GM21360 (cell line): Measurements from ENCODE around the gene LRRC59.
A peak's percentile ranks its signal among the peaks of the same experiment; 100 is the strongest.
"Not testable (repeated sequence)": the region's sequence is repeated elsewhere in the genome, so short reads cannot be mapped to it uniquely, and the experiment has no call there.

Source experiments
- ATAC-seq: cut with Tn5 transposase; IDR thresholded peaks from one replicate; pipeline ENCODE4 v1.9.1; 2021; ENCODE audit warnings: mild to moderate bottlenecking, moderate library complexity; ENCODE audit not compliant: unreplicated experiment

Gene LRRC59

DNA sequence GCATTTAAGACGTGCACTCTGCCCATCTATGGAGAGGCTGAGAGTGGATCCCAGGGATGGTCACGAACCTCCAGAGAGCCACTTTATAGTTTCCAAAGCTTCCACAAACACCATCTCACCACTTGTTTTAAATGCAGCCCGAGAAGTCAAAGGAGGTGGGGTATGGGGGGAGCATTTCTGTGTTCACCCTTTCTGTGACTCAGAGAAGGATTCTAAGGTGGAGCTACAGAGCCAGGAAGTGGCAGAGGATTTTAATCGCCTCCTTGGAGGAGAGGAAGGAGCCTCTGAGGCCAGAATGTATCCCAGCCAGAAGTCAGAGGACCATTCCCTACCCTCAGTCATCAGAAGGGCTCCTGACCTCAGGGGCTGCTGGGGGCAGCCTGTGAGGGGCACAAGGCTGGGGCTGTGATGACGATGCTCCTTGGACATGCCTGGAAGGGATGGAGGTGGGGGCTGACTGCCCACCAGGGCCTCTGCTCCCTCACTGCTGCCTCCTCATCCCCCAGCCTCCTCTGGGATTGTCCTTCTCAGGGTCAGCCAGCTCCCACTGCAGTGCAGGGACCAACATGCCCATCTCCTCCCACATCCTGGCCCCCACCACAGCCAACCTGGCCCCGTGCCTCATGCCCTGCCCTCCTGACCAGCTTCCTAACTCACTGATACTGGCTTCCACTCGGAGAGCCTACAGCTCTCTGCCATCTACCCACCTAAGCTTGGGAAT lies 48.6 kb downstream of the LRRC59 start:
- ATAC-seq, result no peak

DNA sequence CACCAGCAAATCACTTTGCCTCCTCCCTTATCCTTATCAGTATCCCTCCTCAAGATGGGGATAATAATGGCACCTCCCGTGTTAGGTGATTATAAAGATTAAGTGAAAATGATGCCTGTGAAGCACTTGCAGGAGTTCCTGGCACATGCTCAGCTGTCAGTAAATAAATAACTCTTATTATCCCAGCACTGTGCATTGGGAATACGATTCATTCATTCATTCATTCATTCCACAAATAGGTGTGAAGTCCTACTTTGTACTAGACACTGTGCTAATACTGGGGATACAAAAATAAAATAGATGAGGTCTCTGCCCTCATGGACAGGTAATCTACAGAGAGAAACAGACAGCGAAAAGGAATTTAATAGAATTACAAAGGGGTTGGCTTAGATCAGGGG lies 49.4 kb downstream of the LRRC59 start:
- no peak for ATAC-seq

DNA sequence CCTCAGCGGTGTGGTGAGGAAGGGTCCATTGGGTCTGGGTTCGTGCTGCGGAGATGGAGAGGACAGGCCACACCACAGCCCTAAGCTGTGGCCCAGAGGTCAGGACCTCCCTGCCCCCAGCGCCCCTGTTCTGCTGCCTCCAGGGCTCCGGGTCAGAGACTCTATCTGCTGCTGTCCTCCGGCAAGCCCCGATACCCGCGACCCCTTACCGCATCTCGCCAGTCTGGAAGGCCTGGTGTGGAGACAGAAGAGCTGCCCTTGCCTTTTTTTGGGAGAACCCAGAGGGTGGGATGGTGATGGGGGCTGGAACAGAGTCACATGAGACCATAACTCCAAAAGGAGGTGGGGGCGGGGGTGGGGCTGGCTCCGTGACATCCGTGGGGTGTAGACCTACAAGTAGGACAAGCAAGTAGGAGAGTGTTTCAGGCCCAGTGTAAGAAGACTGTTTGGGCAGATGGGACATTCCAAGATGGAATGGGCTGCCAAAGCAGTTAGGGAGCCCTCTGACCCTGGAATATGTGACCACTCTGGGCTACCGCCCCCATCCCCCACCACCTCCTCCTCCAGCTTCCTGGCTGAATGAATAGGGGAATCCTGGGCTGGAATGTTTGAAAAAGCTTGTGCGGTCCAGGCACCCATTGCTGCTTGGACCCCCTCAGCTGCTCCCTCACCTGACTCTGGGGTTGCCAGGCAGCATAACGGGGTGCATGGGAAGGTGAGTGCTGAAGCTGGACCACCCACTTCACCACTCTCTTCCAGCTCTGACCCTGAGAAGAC lies 50.0 kb downstream of the LRRC59 start:
- no peak for ATAC-seq

DNA sequence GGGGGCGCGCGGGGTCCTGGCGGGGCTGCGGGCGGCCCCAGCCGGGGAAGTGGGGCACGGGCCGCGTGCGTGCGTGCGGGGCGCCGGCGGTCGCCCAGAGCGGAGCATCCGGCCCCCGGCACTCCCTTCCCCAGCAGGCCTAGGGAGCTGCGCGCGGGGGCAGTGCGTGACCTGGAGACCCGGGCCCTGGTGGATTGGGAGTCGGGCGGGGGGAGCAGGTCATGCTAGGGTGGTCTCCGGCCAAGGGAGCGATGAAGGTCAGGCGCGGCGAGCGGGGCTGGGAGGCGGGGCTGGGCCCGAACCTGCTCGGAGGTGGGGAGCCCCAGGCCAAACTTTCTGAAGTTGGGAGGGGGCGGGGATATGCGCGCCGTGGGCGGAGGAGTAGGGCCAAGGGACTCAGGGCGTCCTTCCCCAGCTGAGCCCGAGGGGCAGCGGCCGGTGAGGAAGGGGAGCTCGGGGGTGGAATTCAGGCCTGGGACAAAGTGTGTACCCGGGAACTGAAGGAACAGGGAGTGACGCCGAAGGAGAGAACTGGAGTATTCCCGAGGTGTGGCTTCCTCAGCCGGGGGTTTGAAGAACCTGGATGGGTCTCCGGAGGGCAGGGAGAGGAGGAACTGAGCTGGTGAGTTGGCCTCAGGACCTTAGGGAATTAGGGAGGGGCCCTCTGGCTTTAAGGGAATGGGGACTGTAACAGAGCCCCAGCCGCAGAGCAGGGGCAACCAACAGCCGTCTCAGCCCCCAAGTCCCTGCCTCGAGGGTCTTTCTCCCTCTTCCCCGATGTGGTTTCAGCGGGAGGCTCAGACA lies 50.8 kb downstream of the LRRC59 start:
- ATAC-seq, result peak; percentile 59

DNA sequence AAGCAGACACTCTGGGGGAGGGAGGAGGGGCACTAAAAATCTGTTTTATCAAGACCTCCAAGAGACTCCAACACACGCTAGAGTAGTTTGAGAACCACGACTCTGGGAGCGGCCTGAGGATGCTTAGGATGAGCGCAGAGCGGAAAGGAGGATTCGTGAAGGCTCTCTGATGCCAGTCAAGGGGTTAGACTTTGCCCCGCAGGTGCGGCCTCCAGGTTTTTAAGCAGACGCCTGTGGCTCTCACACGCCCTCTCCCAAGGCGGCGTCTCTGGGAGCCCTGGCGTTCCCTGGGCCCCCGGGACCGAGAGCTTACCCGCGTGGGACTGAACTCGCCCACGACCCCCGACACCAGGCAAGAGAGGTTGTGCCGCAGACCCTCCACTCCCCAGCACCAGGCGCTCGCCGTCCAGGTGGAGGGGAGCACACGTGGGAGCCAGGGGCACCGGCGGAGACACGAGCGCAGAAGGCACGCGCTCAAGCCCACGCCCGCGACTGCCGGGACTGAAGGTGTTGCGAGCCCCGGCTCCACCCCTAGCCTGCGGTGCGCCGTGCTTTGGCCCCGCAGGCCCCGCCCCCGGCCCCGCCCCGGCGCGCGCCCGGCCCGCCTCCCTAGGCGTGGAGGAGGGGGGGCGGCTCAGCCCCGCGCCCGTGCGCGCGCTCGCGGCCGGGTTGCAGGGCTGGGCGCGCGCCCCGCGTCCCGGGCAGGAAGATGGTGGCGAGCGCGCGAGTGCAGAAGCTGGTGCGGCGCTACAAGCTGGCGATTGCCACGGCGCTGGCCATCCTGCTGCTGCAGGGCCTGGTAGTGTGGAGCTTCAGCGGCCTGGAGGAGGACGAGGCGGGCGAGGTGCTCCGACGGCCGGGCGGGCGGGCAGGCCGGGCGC lies 51.7 kb downstream of the LRRC59 start, which contains the start of gene XYLT2:
XYLT2 (plus strand) TSS at position 695 of the 881 bp plus-strand sequence; CDS start at position 710, 15 bp downstream.
- ATAC-seq, result peak; percentile 69

DNA sequence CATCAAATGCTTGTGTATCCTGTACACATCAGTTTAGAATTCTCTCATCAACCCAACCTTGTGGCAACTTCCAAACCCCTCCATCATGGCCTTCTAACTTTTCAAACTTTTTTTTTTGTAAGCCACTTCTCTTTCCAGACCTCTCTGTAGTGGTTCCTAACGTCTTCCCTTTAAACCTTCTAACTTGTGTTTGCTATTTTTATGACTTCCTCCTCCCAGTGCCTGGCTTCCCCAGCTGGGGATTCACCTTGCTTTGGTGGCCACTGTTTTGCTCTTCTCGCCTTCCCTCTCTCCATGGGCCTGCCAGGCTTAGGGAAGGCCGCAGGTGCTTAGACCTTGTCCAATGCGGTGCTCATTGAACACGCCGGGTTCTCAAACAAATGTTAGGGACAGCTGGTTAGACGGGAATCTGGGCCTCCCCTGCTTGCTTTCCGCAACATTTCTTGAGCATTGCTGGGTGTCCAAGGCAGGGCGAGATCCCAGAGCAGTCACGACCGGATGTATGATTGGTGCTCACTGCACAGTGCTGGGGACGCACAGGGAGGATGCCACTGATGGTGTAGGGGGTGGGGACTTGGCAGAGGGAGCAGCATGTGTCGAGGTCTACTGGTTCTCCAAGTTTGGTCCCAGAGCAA lies 52.5 kb downstream of the LRRC59 start:
- ATAC-seq, result no peak

DNA sequence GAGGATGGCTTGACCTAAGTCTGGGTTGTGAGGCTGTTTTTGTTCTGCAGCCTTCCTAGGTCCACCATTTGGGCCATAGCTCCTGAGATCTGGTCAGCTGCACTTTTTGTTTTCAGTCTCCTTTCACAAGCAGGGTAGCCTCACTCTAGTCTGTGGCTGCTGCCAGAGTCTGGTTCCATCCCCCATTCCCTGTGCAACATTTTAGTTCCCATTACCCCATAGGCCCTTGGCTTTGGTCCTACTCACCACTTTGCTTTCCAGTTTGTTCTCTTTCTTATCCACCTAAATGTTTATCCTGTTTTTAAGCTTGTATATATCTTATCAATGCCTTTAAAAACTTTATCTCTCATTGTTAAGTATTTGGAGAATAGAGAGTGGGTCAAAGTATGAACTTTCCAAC lies 57.9 kb downstream of the LRRC59 start:
- ATAC-seq, result no peak

DNA sequence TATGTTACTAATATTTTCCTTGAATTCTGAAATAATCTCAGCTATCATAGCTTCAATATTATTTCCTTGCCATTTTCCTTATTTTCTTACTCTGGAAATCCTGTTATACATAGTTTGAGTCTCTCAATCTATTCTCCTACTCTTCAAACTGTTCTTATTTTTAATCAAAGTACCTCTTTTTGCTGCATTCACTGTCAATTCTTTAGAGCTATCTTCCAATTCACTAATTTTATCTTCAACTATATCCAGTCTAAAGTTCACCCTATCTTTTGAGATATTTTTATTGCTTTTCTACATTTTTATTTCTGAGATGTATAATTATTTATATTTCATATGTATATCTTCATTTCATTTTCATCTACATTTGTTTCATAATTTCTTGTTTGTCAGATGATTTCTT lies 58.7 kb downstream of the LRRC59 start:
- ATAC-seq, result no peak

DNA sequence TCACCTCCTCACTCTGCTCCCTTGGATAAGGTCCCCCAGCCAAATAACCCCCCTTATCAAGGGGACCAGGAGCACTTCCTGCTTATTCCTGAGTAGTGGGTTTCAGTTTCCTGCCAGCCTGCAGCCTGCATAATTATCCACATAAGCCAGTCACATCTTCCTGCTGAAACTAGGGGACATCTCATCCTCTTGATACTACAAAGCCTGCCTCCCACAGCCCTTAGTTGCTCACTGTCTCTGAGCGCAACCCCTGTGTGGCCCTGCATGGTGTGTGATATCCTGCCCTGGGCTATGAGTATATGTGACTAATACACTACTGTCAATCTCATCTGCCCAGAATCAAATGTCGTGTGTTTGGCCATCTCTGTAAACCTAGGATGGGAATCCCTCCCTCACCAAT lies 59.4 kb downstream of the LRRC59 start:
- ATAC-seq, result no peak

DNA sequence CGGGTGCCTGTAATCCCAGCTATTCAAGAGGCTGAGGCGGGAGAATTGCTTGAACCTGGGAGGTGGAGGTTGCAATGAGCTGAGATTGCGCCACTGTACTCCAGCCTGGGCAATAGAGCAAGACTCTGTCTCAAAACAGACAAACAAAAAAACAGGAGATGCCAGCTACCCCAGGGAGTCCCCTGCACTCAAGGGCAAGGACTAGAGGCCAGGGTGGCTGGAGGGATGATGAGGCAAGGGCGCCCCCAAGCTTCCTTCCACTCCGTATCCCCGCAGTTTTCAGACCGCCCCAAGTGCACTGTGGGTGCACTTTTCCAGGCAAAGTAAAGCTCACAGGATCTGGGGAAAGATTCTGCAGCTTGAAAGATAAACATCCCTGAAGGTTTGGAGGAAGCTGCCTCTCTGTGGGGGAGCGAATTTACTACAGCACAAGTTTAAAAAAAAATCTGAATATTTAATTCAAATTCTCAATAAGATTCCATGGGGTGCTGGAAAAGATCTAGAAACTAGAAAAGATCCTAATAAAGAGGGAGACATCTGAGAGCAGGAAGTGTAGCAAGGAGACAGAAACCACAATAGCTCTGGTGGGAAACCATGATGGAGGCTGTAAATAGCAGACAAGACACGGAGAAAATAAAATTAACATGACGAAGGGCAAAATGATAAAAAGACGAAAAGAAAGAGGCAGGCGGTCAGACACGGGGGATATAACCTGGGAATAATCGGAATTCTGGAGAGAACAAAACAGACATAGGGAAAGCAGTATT lies 63.8 kb downstream of the LRRC59 start:
- not testable (repeated sequence) for ATAC-seq

DNA sequence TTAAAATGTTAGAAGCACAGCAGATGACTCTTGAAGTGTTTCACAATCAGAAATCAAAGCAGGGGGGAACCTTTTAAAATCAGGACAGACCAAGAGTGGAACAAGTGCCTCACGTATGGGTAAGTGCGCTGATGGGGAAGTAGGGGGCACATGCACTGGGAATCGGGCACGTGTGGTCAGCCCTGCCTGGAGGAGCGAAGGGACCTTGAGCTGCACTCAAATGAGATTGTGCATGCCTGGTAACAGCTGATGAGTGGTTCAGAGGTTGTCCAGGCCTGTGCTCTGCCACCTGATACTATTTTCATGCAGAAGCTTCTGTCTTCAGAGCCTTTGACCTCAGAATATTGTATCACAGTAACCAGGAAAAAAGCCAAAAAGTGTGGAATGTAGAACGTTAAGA lies 65.1 kb downstream of the LRRC59 start:
- no peak for ATAC-seq
